Measurements from ENCODE around the gene LDLRAD3.

GRCh38 chr11:36062796-36063365 is 119.0 kb downstream of the LDLRAD3 start:
- TF ChIP-seq, protein P1, sequence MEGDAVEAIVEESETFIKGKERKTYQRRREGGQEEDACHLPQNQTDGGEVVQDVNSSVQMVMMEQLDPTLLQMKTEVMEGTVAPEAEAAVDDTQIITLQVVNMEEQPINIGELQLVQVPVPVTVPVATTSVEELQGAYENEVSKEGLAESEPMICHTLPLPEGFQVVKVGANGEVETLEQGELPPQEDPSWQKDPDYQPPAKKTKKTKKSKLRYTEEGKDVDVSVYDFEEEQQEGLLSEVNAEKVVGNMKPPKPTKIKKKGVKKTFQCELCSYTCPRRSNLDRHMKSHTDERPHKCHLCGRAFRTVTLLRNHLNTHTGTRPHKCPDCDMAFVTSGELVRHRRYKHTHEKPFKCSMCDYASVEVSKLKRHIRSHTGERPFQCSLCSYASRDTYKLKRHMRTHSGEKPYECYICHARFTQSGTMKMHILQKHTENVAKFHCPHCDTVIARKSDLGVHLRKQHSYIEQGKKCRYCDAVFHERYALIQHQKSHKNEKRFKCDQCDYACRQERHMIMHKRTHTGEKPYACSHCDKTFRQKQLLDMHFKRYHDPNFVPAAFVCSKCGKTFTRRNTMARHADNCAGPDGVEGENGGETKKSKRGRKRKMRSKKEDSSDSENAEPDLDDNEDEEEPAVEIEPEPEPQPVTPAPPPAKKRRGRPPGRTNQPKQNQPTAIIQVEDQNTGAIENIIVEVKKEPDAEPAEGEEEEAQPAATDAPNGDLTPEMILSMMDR (IDR thresholded peaks at IDR 0.05), result no peak
- TF ChIP-seq POLR2A (IDR thresholded peaks at IDR 0.05), result no peak
